K562 (cell line): ENCODE measurements around the gene RAB5B. TPM values are rescaled to one million over a fixed set of nuclear protein-coding genes. Genes with fewer than 3 reads are reported as not detected.

ENCODE experiments used
- BACH1 ChIP-seq: fragments of 200-800 bp; sonication (Bioruptor generic); IDR thresholded peaks from 2 replicates; pipeline ENCODE4 v1.6.1; 2016; ENCODE audit warnings: missing genetic modification characterization, missing compliant biosample characterization
- CBX5 ChIP-seq: IDR thresholded peaks from 2 replicates; pipeline ENCODE4 v1.6.1; 2014; ENCODE audit warnings: low read depth, borderline replicate concordance
- MEF2A ChIP-seq: IDR thresholded peaks from 2 replicates; pipeline ENCODE4 v1.6.1; 2011; ENCODE audit warnings: low read depth, mild to moderate bottlenecking, low read length, moderate library complexity; ENCODE audit not compliant: control insufficient read depth
- MITF ChIP-seq: IDR thresholded peaks from 2 replicates; pipeline ENCODE4 v1.6.1; 2014; ENCODE audit warnings: antibody characterized with exemption
- PBX2 ChIP-seq, 2 experiments: IDR thresholded peaks in 1 of 2; conservative IDR thresholded peaks in 1 of 2; 2 replicates each; pipeline ENCODE4 v1.6.1; 2016; ENCODE audit warnings: low read depth in 2 of 2, mild to moderate bottlenecking in 1 of 2, missing compliant biosample characterization in 1 of 2, missing genetic modification characterization in 1 of 2, moderate library complexity in 1 of 2
- PHF8 ChIP-seq: fragments of 200-600 bp; sonication (generic); IDR thresholded peaks from 2 replicates; pipeline ENCODE4 v1.6.1; 2012; ENCODE audit warnings: mixed run types, mild to moderate bottlenecking, inconsistent platforms, low read length, moderate library complexity, borderline replicate concordance
- SIN3A ChIP-seq, 2 experiments: fragments of 150-350 bp in 1 of 2; IDR thresholded peaks; 2 replicates each; pipeline ENCODE4 v1.6.1; 2011 to 2016; ENCODE audit warnings: borderline replicate concordance in 2 of 2, low read depth in 2 of 2, low read length in 2 of 2, mild to moderate bottlenecking in 2 of 2, moderate library complexity in 2 of 2; ENCODE audit not compliant: control insufficient read depth in 1 of 2
- ZBED1 ChIP-seq: IDR thresholded peaks from 2 replicates; pipeline ENCODE4 v1.6.1; 2014
- ZNF696 ChIP-seq: fragments of 250-450 bp; sonication (Bioruptor Pico); conservative IDR thresholded peaks from 2 replicates; pipeline ENCODE4 v1.4.0; 2020; ENCODE audit warnings: mild to moderate bottlenecking, moderate library complexity
- ZNF830 ChIP-seq: fragments of 250-450 bp; sonication (Bioruptor Pico); IDR thresholded peaks from 2 replicates; pipeline ENCODE4 v1.5.0; 2021; ENCODE audit warnings: mild to moderate bottlenecking
- polyA plus RNA-seq, 8 experiments: library from polyadenylated mRNA; depleted of rRNA in 4 of 8; stranded (reverse) in 5 of 8; unstranded in 3 of 8; fragments of >200 nt; fragmentation: Nextera tagmentation in 2 of 8; fragmentation: Illumina TruSeq in 1 of 8; extraction: Ambion mirVana in 2 of 8; extraction: Trizol in 1 of 8; gene quantifications; 2 replicates each; pipeline versions ENCODE4 v1.2.1 to v1.2.3, GENCODE V29; 2011 to 2014; ENCODE audit warnings: inconsistent platforms in 1 of 8, missing spikeins in 1 of 8
- total RNA-seq, 7 experiments: library from RNA; depleted of rRNA in 6 of 7; stranded (reverse); fragments of >200 nt in 6 of 7; fragmentation: Illumina TruSeq in 2 of 7; extraction: Trizol in 2 of 7; gene quantifications; 2 replicates each; pipeline versions ENCODE4 v1.2.1 to v1.2.3, GENCODE V29; 2011 to 2021; ENCODE audit warnings: low replicate concordance in 1 of 7
- TF ChIP-seq, protein P1 (sequence below): sonication (generic); formaldehyde crosslinking; IDR thresholded peaks from 2 replicates; pipeline ENCODE4 v1.4.0; 2020; ENCODE audit warnings: mild to moderate bottlenecking, missing genetic modification reagents
- TF ChIP-seq, protein P2 (sequence below): fragments of 250-450 bp; sonication (Bioruptor Pico); IDR thresholded peaks from 2 replicates; pipeline ENCODE4 v1.4.0; 2020

Gene RAB5B
- total and polyA plus RNA-seq, 9 of the 15 experiments (the other 6 are each of a cell fraction or from before 2014, with no cell fraction given) = 6.8 to 73.8 (median 25.2) TPM

DNA sequence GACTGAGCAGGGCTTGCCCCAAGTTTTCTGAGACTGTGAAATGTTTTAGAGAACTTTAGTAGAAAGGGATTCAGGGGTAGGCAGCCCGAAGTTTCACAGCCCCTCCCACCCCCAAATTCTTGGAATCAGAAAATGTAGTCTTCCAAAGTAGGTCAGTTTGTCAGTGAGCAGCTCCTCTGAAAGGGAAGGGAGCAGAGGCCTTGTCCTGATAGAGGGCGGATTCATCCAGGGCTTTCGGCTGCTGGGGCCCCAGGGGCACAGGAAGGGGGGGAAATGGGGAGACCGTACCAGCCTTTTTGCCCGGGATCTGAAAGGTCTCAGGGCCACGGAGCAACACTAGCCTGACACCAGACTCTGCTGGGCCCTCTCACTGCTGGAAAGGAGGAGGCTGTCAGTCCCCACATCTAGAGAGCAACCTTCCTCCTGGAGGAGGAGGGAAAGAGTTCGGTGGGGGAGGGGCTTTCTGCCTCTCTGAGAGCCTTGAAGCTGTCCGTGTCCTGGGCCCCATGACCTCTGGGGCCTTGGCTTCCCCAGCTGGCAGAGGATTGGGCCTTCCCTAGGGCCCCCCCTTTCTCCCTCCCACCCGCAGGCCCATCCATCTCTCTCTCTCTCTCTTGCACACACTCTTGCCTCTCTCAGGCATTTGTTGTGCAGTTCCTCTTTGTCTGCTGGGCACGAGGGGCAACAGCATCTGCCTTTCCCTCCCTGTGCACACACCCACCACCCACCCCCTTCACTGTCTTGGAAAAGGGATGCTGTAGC, 46.7 kb downstream of the RAB5B start, which contains the start of gene IKZF4 (continued):
- TF ChIP-seq, protein P1, sequence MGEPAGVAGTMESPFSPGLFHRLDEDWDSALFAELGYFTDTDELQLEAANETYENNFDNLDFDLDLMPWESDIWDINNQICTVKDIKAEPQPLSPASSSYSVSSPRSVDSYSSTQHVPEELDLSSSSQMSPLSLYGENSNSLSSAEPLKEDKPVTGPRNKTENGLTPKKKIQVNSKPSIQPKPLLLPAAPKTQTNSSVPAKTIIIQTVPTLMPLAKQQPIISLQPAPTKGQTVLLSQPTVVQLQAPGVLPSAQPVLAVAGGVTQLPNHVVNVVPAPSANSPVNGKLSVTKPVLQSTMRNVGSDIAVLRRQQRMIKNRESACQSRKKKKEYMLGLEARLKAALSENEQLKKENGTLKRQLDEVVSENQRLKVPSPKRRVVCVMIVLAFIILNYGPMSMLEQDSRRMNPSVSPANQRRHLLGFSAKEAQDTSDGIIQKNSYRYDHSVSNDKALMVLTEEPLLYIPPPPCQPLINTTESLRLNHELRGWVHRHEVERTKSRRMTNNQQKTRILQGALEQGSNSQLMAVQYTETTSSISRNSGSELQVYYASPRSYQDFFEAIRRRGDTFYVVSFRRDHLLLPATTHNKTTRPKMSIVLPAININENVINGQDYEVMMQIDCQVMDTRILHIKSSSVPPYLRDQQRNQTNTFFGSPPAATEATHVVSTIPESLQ (CRISPR knock-in tag) = no peak
- TF ChIP-seq PHF8 = peak; percentile 34; the same call in 1 of the 2 replicates
- no peak for TF ChIP-seq ZBED1
- TF ChIP-seq PBX2 (CRISPR knock-in tag; IDR thresholded peaks at IDR 0.05; ENCODE audit: low read depth) = no peak
- TF ChIP-seq PBX2 (tag; conservative IDR thresholded peaks at IDR 0.05; ENCODE audit: low read depth) = peak; percentile 81
- TF ChIP-seq BACH1 (tag) = 0 out of 2 replicates have a peak, but pooled peaks have one; percentile 59
- no peak for TF ChIP-seq MEF2A
- TF ChIP-seq MITF = no peak
- no peak for TF ChIP-seq CBX5
- peak; percentile 19 to 69; a peak in 1 of 4 replicates for TF ChIP-seq SIN3A (IDR thresholded peaks at IDR 0.05; ENCODE audit: borderline replicate concordance in 2 of 2, control insufficient read depth in 1 of 2, low read depth in 2 of 2, low read length in 2 of 2)
- no peak for TF ChIP-seq ZNF696 (CRISPR knock-in tag)
- no peak for TF ChIP-seq ZNF830 (CRISPR knock-in tag)
- TF ChIP-seq, protein P2, sequence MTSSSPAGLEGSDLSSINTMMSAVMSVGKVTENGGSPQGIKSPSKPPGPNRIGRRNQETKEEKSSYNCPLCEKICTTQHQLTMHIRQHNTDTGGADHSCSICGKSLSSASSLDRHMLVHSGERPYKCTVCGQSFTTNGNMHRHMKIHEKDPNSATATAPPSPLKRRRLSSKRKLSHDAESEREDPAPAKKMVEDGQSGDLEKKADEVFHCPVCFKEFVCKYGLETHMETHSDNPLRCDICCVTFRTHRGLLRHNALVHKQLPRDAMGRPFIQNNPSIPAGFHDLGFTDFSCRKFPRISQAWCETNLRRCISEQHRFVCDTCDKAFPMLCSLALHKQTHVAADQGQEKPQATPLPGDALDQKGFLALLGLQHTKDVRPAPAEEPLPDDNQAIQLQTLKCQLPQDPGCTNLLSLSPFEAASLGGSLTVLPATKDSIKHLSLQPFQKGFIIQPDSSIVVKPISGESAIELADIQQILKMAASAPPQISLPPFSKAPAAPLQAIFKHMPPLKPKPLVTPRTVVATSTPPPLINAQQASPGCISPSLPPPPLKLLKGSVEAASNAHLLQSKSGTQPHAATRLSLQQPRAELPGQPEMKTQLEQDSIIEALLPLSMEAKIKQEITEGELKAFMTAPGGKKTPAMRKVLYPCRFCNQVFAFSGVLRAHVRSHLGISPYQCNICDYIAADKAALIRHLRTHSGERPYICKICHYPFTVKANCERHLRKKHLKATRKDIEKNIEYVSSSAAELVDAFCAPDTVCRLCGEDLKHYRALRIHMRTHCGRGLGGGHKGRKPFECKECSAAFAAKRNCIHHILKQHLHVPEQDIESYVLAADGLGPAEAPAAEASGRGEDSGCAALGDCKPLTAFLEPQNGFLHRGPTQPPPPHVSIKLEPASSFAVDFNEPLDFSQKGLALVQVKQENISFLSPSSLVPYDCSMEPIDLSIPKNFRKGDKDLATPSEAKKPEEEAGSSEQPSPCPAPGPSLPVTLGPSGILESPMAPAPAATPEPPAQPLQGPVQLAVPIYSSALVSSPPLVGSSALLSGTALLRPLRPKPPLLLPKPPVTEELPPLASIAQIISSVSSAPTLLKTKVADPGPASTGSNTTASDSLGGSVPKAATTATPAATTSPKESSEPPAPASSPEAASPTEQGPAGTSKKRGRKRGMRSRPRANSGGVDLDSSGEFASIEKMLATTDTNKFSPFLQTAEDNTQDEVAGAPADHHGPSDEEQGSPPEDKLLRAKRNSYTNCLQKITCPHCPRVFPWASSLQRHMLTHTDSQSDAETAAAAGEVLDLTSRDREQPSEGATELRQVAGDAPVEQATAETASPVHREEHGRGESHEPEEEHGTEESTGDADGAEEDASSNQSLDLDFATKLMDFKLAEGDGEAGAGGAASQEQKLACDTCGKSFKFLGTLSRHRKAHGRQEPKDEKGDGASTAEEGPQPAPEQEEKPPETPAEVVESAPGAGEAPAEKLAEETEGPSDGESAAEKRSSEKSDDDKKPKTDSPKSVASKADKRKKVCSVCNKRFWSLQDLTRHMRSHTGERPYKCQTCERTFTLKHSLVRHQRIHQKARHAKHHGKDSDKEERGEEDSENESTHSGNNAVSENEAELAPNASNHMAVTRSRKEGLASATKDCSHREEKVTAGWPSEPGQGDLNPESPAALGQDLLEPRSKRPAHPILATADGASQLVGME (CRISPR knock-in tag) = 0 out of 2 replicates have a peak, but pooled peaks have one; percentile 75
